HCT116 (cell line): ENCODE measurements around the gene EXOC4. TPM values are rescaled to one million over a fixed set of nuclear protein-coding genes. Genes with fewer than 3 reads are reported as not detected.

Experiments
- ATAC-seq: fragments of 200-7000 bp; cut with Tn5 transposase; 2 replicates; pipeline ENCODE4 v1.9.1; 2020; ENCODE audit warnings: mild to moderate bottlenecking, moderate library complexity
- BruUV-seq: library from RNA; stranded (reverse); fragments of 400-500 nt; replicated peaks from 2 replicates; lab custom pipeline; 2021; lab: Mats Ljungman, UMichigan
- CTCF ChIA-PET: fragments of 300-600 bp; sonication (Branson Sonifier 250); formaldehyde crosslinking; loops from one replicate; lab custom pipeline; 2021; ENCODE audit warnings: antibody characterized with exemption; lab: Charles Lee
- POLR2A ChIA-PET: fragments of 300-600, 350-600 bp; sonication (Branson Sonifier 250); formaldehyde crosslinking; loops from one replicate; lab custom pipeline; 2021; ENCODE audit warnings: antibody characterized with exemption; lab: Charles Lee
- RAD21 ChIA-PET, 2 experiments: fragments of 300-600 bp; sonication (Branson Sonifier 250); formaldehyde crosslinking; loops; one replicate each; lab custom pipeline; 2023; ENCODE audit warnings: low total read pairs in 2 of 2; ENCODE audit not compliant: uncharacterized antibody in 2 of 2, unreplicated experiment in 2 of 2, low non-redundant PET in 1 of 2; lab: Charles Lee
- DNase-seq: peaks from one replicate; pipeline ENCODE4 v3.0.0-alpha.2; 2010; ENCODE audit warnings: low read depth, low spot score
- H2AFZ ChIP-seq: fragments of 200-600 bp; shearing (Covaris generic), sonication (generic); 2 replicates; pipeline ENCODE4 v1.6.1; 2017; ENCODE audit warnings: low read depth, mixed run types, mixed read lengths, antibody characterized with exemption, low read length; ENCODE audit not compliant: poor library complexity, severe bottlenecking
- H3K27ac ChIP-seq: 2 replicates; pipeline ENCODE4 v1.5.1; 2012; ENCODE audit warnings: low read depth, low read length
- H3K27me3 ChIP-seq: fragments of 200-600 bp; sonication (generic); 2 replicates; pipeline ENCODE4 v1.6.1; 2016; ENCODE audit warnings: mixed run types, low read length, mixed read lengths; ENCODE audit not compliant: insufficient read depth
- H3K36me3 ChIP-seq, 2 experiments: fragments of 200-500 bp in 1 of 2; fragments of 200-600 bp in 1 of 2; sonication (Bioruptor generic) in 1 of 2; sonication (generic) in 1 of 2; 2 replicates each; pipeline versions ENCODE4 v1.5.1 to v1.6.1; 2014 to 2016; ENCODE audit warnings: low read length in 2 of 2, inconsistent platforms in 1 of 2, mixed read lengths in 1 of 2, mixed run types in 1 of 2; ENCODE audit not compliant: insufficient read depth in 2 of 2, control insufficient read depth in 1 of 2
- H3K4me1 ChIP-seq, 2 experiments: fragments of 200-600 bp in 1 of 2; sonication (generic) in 1 of 2; 2 replicates each; pipeline versions ENCODE4 v1.5.1 to v1.6.1; 2012 to 2017; ENCODE audit warnings: low read length in 2 of 2, inconsistent platforms in 1 of 2, mild to moderate bottlenecking in 1 of 2, mixed read lengths in 1 of 2, mixed run types in 1 of 2, moderate library complexity in 1 of 2; ENCODE audit not compliant: insufficient read depth in 2 of 2, control insufficient read depth in 1 of 2
- H3K4me2 ChIP-seq: fragments of 200-600 bp; sonication (generic); 2 replicates; pipeline ENCODE4 v1.6.1; 2017; ENCODE audit warnings: mixed run types, low read length, mixed read lengths
- H3K4me3 ChIP-seq, 2 experiments: fragments of 200-600 bp in 1 of 2; sonication (generic) in 1 of 2; replicated peaks in 1 of 2; 2 replicates each; pipeline ENCODE4 v1.5.1; 2011 to 2016; ENCODE audit warnings: low read length in 2 of 2, control low read depth in 1 of 2, low read depth in 1 of 2, mild to moderate bottlenecking in 1 of 2, mixed read lengths in 1 of 2, mixed run types in 1 of 2
- H3K79me2 ChIP-seq: fragments of 200-600 bp; sonication (generic); 2 replicates; pipeline ENCODE4 v1.6.1; 2017; ENCODE audit warnings: mild to moderate bottlenecking, mixed run types, low read length, moderate library complexity, mixed read lengths; ENCODE audit not compliant: insufficient read depth
- H3K9ac ChIP-seq: fragments of 200-600 bp; sonication (generic); 2 replicates; pipeline ENCODE4 v1.6.1; 2016; ENCODE audit warnings: low read length, mixed read lengths
- H3K9me2 ChIP-seq: fragments of 200-600 bp; sonication (generic), shearing (Covaris generic); 2 replicates; pipeline ENCODE4 v1.6.1; 2017; ENCODE audit warnings: mixed run types, mild to moderate bottlenecking, moderate library complexity; ENCODE audit not compliant: insufficient read depth
- H3K9me3 ChIP-seq, 2 experiments: fragments of 200-500 bp in 1 of 2; fragments of 200-600 bp in 1 of 2; sonication (Bioruptor generic) in 1 of 2; sonication (generic) in 1 of 2; 2 replicates each; pipeline ENCODE4 v1.6.1; 2014 to 2017; ENCODE audit warnings: low read length in 2 of 2, mixed read lengths in 2 of 2, inconsistent platforms in 1 of 2, low read depth in 1 of 2, mild to moderate bottlenecking in 1 of 2, mixed run types in 1 of 2, moderate library complexity in 1 of 2; ENCODE audit not compliant: control insufficient read depth in 1 of 2, insufficient read depth in 1 of 2
- H4K20me1 ChIP-seq: fragments of 200-600 bp; sonication (generic), shearing (Covaris generic); 2 replicates; pipeline ENCODE4 v1.6.1; 2017; ENCODE audit warnings: mixed run types, mild to moderate bottlenecking, moderate library complexity; ENCODE audit not compliant: insufficient read depth
- CBX3 ChIP-seq: IDR thresholded peaks from 2 replicates; pipeline ENCODE4 v1.6.1; 2012; ENCODE audit warnings: low read depth
- CEBPB ChIP-seq: IDR thresholded peaks from 2 replicates; pipeline ENCODE4 v1.6.1; 2012; ENCODE audit warnings: low read depth
- CTCF ChIP-seq, 3 experiments: fragments of 200-600 bp in 1 of 3; sonication (generic) in 1 of 3; IDR thresholded peaks in 2 of 3; conservative IDR thresholded peaks in 1 of 3; 2 replicates each; pipeline ENCODE4 v1.5.1; 2012 to 2017; ENCODE audit warnings: low read depth in 2 of 3, low read length in 2 of 3, antibody characterized with exemption in 1 of 3, borderline replicate concordance in 1 of 3, control low read depth in 1 of 3, mild to moderate bottlenecking in 1 of 3, mixed read lengths in 1 of 3, mixed run types in 1 of 3, moderate library complexity in 1 of 3; ENCODE audit not compliant: insufficient read depth in 1 of 3
- EGR1 ChIP-seq: IDR thresholded peaks from 2 replicates; pipeline ENCODE4 v1.6.1; 2012; ENCODE audit warnings: low read depth
- EZH2 ChIP-seq: fragments of 200-600 bp; sonication (generic); IDR thresholded peaks from 2 replicates; pipeline ENCODE4 v1.6.1; 2017; ENCODE audit warnings: antibody characterized with exemption, mixed run types
- EZH2phosphoT487 ChIP-seq: fragments of 200-600 bp; IDR thresholded peaks from 2 replicates; pipeline ENCODE4 v1.6.1; 2018; ENCODE audit warnings: antibody characterized with exemption, borderline replicate concordance
- POLR2A ChIP-seq: IDR thresholded peaks from 2 replicates; pipeline ENCODE4 v1.7.0; 2011; ENCODE audit warnings: borderline replicate concordance; ENCODE audit not compliant: insufficient read depth, insufficient read length; ENCODE audit errors: extremely low read depth
- RAD21 ChIP-seq: IDR thresholded peaks from 2 replicates; pipeline ENCODE4 v1.6.1; 2012; ENCODE audit warnings: low read depth, mild to moderate bottlenecking
- REST ChIP-seq: IDR thresholded peaks from 2 replicates; pipeline ENCODE4 v1.6.1; 2012; ENCODE audit warnings: low read depth
- SP1 ChIP-seq: IDR thresholded peaks from 2 replicates; pipeline ENCODE4 v1.6.1; 2012; ENCODE audit warnings: low read depth
- YY1 ChIP-seq: IDR thresholded peaks from 2 replicates; pipeline ENCODE4 v1.6.1; 2011; ENCODE audit warnings: low read length, low read depth, moderate library complexity, mild to moderate bottlenecking; ENCODE audit not compliant: insufficient replicate concordance; ENCODE audit errors: extremely low read depth
- ZBTB33 ChIP-seq: IDR thresholded peaks from 2 replicates; pipeline ENCODE4 v1.6.1; 2011; ENCODE audit warnings: mild to moderate bottlenecking, low read length, moderate library complexity; ENCODE audit not compliant: insufficient replicate concordance; ENCODE audit errors: extremely low read depth
- ZFX ChIP-seq: fragments of 450-650 bp; IDR thresholded peaks from 2 replicates; pipeline ENCODE4 v1.6.1; 2017
- ZNF274 ChIP-seq: fragments of 200-500 bp; sonication (Bioruptor generic); IDR thresholded peaks from 2 replicates; pipeline ENCODE4 v1.6.1; 2014; ENCODE audit warnings: mild to moderate bottlenecking, low read depth, low read length, inconsistent platforms
- intact Hi-C: fragments of 100-400 bp; cut with micrococcal nuclease; formaldehyde crosslinking; loops from 2 replicates; pipeline ENCODE4 v1.10.0; 2022
- total RNA-seq: library from RNA; stranded (reverse); gene quantifications from one replicate; pipeline ENCODE4 v1.2.1, GENCODE V29; 2021; ENCODE audit not compliant: unreplicated experiment
- TF ChIP-seq, protein P1 (sequence below): IDR thresholded peaks from 2 replicates; pipeline ENCODE4 v1.6.1; 2012

Gene EXOC4
- total RNA-seq, 1 experiment from 2014 or later, result 40.3 TPM

GRCh38 chr7:133299676-133300075 is 46.8 kb downstream of the EXOC4 start:
- H3K36me3 ChIP-seq, result no peaks in the 10 kb centered on the region
- no peaks in the 10 kb centered on the region for H3K9me3 ChIP-seq
- CTCF ChIA-PET, result no interaction called here
- intact Hi-C loops, result no loop called here
- H3K9ac ChIP-seq, result no peak overlapping the region
- ATAC-seq, result no peak
- H3K4me2 ChIP-seq, result no peak overlapping the region
- no peak overlapping the region for H3K4me3 ChIP-seq
- no peaks in the 10 kb centered on the region for H3K4me1 ChIP-seq
- H3K79me2 ChIP-seq, result no peaks in the 10 kb centered on the region; the same call in 1 of the 2 replicates
- H4K20me1 ChIP-seq, result no peaks in the 10 kb centered on the region
- H3K27ac ChIP-seq, result no peak overlapping the region
- H3K9me2 ChIP-seq, result no peaks in the 10 kb centered on the region
- TF ChIP-seq ZNF274 (no peak), RAD21 (no peak), EZH2 (no peak), POLR2A (no peak), SP1 (no peak), CTCF (IDR thresholded peaks at IDR 0.05 in 2 of 3, conservative IDR thresholded peaks at IDR 0.05 in 1 of 3; ENCODE audit: borderline replicate concordance in 1 of 3, insufficient read depth in 1 of 3, low read depth in 2 of 3, low read length in 2 of 3) (no peak), YY1 (no peak), ZFX (no peak), EZH2phosphoT487 (no peak), ZBTB33 (no peak), CBX3 (no peak), REST (no peak), CEBPB (no peak), EGR1 (no peak)
- TF ChIP-seq, protein P1, sequence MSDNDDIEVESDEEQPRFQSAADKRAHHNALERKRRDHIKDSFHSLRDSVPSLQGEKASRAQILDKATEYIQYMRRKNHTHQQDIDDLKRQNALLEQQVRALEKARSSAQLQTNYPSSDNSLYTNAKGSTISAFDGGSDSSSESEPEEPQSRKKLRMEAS, result no peak
- TF ChIP-seq, all 23 proteins: peak for 0
- DNase-seq, result no peak
- Histone ChIP-seq H3K27me3 (no peaks in the 10 kb centered on the region), H2AFZ (no peak overlapping the region)
- ChIA-PET POLR2A (no interaction called here), RAD21 (no interaction called here)
- BruUV-seq, result no TSS peak
